ENCODE results near the gene USP6. TPM values are rescaled to one million over a fixed set of nuclear protein-coding genes. Genes with fewer than 3 reads are reported as not detected.
"Not testable (repeated sequence)": the region's sequence is repeated elsewhere in the genome, so short reads cannot be mapped to it uniquely, and the experiment has no call there.

The USP6 gene
- total and polyA plus RNA-seq, 4 donors: under 0.01 to 0.18 (median 0.05) TPM; not detected in 1

DNA sequence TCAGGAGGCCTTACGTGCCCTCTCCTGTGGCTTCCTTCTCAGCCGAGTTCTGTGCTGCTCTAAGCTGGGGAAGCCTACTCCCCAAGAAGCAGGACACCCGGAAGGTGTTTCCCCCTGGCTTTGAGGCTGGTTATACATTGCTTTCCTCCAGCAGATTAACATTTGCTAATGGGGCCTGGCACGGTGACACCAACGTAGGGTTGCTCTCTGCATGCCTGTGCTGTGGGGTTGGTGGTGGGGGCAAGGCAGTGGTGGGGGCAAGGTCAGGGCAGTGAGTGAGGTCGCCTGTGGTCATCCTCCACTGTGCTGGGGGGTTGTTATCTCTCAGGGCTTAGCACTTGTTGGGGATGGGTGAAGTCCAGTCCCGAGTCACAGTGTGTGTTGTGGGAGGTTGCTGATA is 4.2 kb downstream of the USP6 start:
- Histone ChIP-seq H3K27me3 (ENCODE audit: control insufficient read depth in 4 of 4, insufficient read depth in 4 of 4, low read length in 3 of 4) (peaks cover 0 to 2% (median under 1%) of the 10 kb centered on the region in 4 donors), H3K27ac (ENCODE audit: low read depth in 1 of 2, low read length in 2 of 2) (no peak overlapping the region), H3K36me3 (ENCODE audit: control insufficient read depth in 4 of 4, insufficient read depth in 3 of 4, low read depth in 1 of 4, low read length in 3 of 4) (no peaks in the 10 kb centered on the region), H3K4me1 (ENCODE audit: control insufficient read depth in 4 of 4, insufficient read depth in 4 of 4, low read length in 3 of 4) (peaks cover 0 to 6% (median 4%) of the 10 kb centered on the region in 4 donors), H3K9ac (ENCODE audit: low read depth in 1 of 2, low read length in 2 of 2) (no peak overlapping the region), H3K9me3 (ENCODE audit: control insufficient read depth in 4 of 4, low read length in 3 of 4) (peaks cover 0 to 13% (median 6%) of the 10 kb centered on the region in 4 donors), H3K4me3 (ENCODE audit: low read depth in 1 of 3, low read length in 3 of 3) (no peak overlapping the region)
- no peak for TF ChIP-seq HNF4A (conservative IDR thresholded peaks at IDR 0.05)
- TF ChIP-seq TAF1 (conservative IDR thresholded peaks at IDR 0.05): no peak
- TF ChIP-seq HNF4G (IDR thresholded peaks at IDR 0.05): no peak
- TF ChIP-seq, protein P1, sequence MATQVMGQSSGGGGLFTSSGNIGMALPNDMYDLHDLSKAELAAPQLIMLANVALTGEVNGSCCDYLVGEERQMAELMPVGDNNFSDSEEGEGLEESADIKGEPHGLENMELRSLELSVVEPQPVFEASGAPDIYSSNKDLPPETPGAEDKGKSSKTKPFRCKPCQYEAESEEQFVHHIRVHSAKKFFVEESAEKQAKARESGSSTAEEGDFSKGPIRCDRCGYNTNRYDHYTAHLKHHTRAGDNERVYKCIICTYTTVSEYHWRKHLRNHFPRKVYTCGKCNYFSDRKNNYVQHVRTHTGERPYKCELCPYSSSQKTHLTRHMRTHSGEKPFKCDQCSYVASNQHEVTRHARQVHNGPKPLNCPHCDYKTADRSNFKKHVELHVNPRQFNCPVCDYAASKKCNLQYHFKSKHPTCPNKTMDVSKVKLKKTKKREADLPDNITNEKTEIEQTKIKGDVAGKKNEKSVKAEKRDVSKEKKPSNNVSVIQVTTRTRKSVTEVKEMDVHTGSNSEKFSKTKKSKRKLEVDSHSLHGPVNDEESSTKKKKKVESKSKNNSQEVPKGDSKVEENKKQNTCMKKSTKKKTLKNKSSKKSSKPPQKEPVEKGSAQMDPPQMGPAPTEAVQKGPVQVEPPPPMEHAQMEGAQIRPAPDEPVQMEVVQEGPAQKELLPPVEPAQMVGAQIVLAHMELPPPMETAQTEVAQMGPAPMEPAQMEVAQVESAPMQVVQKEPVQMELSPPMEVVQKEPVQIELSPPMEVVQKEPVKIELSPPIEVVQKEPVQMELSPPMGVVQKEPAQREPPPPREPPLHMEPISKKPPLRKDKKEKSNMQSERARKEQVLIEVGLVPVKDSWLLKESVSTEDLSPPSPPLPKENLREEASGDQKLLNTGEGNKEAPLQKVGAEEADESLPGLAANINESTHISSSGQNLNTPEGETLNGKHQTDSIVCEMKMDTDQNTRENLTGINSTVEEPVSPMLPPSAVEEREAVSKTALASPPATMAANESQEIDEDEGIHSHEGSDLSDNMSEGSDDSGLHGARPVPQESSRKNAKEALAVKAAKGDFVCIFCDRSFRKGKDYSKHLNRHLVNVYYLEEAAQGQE (IDR thresholded peaks at IDR 0.05): no peak
- no peak for TF ChIP-seq GABPA (IDR thresholded peaks at IDR 0.05 in 1 of 2, conservative IDR thresholded peaks at IDR 0.05 in 1 of 2)
- TF ChIP-seq FOXA2 (IDR thresholded peaks at IDR 0.05): no peak
- TF ChIP-seq SP1 (IDR thresholded peaks at IDR 0.05): no peak
- no peak for TF ChIP-seq JUND (IDR thresholded peaks at IDR 0.05)
- no peak for TF ChIP-seq RAD21 (IDR thresholded peaks at IDR 0.05)
- TF ChIP-seq, protein P2, sequence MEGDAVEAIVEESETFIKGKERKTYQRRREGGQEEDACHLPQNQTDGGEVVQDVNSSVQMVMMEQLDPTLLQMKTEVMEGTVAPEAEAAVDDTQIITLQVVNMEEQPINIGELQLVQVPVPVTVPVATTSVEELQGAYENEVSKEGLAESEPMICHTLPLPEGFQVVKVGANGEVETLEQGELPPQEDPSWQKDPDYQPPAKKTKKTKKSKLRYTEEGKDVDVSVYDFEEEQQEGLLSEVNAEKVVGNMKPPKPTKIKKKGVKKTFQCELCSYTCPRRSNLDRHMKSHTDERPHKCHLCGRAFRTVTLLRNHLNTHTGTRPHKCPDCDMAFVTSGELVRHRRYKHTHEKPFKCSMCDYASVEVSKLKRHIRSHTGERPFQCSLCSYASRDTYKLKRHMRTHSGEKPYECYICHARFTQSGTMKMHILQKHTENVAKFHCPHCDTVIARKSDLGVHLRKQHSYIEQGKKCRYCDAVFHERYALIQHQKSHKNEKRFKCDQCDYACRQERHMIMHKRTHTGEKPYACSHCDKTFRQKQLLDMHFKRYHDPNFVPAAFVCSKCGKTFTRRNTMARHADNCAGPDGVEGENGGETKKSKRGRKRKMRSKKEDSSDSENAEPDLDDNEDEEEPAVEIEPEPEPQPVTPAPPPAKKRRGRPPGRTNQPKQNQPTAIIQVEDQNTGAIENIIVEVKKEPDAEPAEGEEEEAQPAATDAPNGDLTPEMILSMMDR (IDR thresholded peaks at IDR 0.05; ENCODE audit: low read depth, low read length, missing input control): no peak
- TF ChIP-seq, protein P3, sequence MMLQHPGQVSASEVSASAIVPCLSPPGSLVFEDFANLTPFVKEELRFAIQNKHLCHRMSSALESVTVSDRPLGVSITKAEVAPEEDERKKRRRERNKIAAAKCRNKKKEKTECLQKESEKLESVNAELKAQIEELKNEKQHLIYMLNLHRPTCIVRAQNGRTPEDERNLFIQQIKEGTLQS (IDR thresholded peaks at IDR 0.05): no peak
- no peak for TF ChIP-seq FOXA1 (IDR thresholded peaks at IDR 0.05)
- TF ChIP-seq NR2F2 (IDR thresholded peaks at IDR 0.05): no peak
- TF ChIP-seq, protein P4, sequence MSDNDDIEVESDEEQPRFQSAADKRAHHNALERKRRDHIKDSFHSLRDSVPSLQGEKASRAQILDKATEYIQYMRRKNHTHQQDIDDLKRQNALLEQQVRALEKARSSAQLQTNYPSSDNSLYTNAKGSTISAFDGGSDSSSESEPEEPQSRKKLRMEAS (IDR thresholded peaks at IDR 0.05): no peak
- no peak for TF ChIP-seq YY1 (IDR thresholded peaks at IDR 0.05)
- TF ChIP-seq, protein P5, sequence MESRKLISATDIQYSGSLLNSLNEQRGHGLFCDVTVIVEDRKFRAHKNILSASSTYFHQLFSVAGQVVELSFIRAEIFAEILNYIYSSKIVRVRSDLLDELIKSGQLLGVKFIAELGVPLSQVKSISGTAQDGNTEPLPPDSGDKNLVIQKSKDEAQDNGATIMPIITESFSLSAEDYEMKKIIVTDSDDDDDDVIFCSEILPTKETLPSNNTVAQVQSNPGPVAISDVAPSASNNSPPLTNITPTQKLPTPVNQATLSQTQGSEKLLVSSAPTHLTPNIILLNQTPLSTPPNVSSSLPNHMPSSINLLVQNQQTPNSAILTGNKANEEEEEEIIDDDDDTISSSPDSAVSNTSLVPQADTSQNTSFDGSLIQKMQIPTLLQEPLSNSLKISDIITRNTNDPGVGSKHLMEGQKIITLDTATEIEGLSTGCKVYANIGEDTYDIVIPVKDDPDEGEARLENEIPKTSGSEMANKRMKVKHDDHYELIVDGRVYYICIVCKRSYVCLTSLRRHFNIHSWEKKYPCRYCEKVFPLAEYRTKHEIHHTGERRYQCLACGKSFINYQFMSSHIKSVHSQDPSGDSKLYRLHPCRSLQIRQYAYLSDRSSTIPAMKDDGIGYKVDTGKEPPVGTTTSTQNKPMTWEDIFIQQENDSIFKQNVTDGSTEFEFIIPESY (IDR thresholded peaks at IDR 0.05): no peak
- no peak for TF ChIP-seq RXRA (IDR thresholded peaks at IDR 0.05)
- TF ChIP-seq EGR1 (IDR thresholded peaks at IDR 0.05; ENCODE audit: low read depth in 2 of 2): no peak
- no peak for DNase-seq (ENCODE audit: low spot score)
- 78% methylated on average over 7 of the region's 7 CpGs for WGBS

DNA sequence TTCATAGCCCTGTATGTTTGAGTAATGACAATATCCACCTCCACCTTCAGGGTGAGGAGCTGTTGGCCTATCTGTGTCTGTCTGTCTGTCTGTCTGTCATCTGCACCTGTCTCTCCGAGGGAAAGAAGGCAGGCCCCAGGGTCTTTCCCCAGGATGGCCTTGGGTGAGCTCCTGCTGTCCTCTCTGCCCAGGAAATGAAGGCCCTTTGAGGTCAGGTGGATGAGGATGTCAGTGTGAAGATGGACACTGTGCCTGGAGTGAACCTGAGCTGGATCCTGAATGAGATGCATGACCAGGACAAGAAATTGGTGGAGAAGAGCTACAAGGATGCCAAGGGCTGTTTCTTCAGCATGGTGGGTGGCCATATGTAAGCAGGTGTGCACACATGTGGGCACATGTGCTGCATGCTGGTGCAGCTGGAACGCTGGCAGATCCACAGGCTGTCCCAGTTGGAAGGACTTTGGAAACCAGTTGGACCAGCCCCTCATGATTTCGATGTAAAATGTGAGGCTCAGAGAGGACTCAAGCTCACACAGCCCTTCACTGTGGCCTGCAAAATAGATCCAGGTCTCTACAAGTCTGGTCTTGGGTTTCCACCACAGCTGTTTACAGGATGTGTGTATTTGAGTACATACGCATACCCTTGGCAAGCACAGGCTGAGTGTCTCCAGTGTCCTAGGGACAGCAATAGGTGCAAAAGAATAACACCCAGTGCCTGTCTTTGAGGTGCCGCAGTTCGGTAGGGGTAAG is 4.8 kb downstream of the USP6 start:
- WGBS: 91% methylated on average over 6 of the region's 6 CpGs
- H3K36me3 ChIP-seq (ENCODE audit: control insufficient read depth in 4 of 4, insufficient read depth in 3 of 4, low read depth in 1 of 4, low read length in 3 of 4); DNase-seq (ENCODE audit: low spot score); H3K4me1 ChIP-seq (ENCODE audit: control insufficient read depth in 4 of 4, insufficient read depth in 4 of 4, low read length in 3 of 4); H3K27ac ChIP-seq (ENCODE audit: low read depth in 1 of 2, low read length in 2 of 2); H3K27me3 ChIP-seq (ENCODE audit: control insufficient read depth in 4 of 4, insufficient read depth in 4 of 4, low read length in 3 of 4); H3K4me3 ChIP-seq (ENCODE audit: low read depth in 1 of 3, low read length in 3 of 3); H3K9ac ChIP-seq (ENCODE audit: low read depth in 1 of 2, low read length in 2 of 2): not testable (repeated sequence)
- H3K9me3 ChIP-seq (ENCODE audit: control insufficient read depth in 4 of 4, low read length in 3 of 4): peaks cover 0 to 11% (median 6%) of the 10 kb centered on the region in 4 donors
